Activated gamma-delta T cell treated with anti-CD3 and anti-CD28 coated beads, Interleukin-2, amount 50 U/mL, for 16 hours (primary cell): ENCODE results near the gene COL3A1.

Experiments used
- DNase-seq: peaks from one replicate; pipeline ENCODE4 v3.0.0-alpha.2; 2020; ENCODE audit warnings: low read depth

Gene COL3A1

DNA sequence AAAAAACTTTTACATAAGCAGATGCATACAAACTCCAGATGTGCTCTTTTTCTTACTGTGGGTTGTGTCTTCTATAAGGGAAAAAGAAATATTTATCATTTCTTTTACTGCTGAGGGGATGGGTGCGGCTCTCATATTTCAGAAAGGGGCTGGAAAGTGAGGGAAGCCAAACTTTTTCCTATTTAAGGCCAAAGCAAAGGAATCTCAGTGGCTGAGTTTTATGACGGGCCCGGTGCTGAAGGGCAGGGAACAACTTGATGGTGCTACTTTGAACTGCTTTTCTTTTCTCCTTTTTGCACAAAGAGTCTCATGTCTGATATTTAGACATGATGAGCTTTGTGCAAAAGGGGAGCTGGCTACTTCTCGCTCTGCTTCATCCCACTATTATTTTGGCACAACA, at the start of gene COL3A1:
Gene COL3A1 (plus strand): TSS at position 210 of the 400 bp plus-strand sequence. CDS start 117 bp downstream, at position 327.
- DNase-seq, result no peak

DNA sequence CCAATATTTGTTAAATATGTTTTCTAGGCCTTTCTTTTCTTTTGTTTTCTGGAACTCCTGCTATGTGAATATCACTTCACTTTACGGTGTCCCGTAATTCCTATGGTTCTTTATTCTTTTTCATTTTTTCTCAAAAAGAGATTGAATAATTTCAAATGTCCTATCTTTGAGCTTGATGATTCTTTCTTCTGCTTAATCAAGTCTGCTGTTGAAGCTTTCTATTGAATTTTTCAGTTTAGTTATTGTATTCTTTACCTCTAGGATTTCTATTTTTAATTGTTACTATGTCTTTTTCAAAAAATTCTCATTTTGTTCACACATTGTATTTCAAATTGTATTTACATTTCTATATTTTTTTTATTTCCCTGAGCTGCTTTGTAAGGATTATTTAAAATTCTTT, 45.5 kb upstream of the COL3A1 start:
- DNase-seq, result no peak

DNA sequence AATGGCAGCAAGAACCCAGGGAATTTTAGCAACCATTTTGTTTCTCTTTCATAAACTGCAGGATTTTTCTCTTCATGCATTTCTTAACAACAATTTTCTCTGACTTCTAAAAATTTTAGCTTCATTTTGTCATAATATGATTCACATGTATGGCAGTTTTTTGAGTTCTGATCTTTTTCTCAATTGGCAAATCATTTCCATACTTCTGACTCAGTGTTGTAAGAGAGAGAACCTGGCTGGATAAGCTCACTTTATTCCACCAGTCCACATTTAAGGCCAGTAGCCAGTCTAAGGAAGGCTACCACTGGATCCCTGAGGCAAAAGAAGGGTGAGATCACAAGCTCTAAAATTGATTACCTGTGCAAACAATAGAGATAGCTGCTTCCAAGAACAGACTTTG, 42.8 kb upstream of the COL3A1 start:
- no peak for DNase-seq

DNA sequence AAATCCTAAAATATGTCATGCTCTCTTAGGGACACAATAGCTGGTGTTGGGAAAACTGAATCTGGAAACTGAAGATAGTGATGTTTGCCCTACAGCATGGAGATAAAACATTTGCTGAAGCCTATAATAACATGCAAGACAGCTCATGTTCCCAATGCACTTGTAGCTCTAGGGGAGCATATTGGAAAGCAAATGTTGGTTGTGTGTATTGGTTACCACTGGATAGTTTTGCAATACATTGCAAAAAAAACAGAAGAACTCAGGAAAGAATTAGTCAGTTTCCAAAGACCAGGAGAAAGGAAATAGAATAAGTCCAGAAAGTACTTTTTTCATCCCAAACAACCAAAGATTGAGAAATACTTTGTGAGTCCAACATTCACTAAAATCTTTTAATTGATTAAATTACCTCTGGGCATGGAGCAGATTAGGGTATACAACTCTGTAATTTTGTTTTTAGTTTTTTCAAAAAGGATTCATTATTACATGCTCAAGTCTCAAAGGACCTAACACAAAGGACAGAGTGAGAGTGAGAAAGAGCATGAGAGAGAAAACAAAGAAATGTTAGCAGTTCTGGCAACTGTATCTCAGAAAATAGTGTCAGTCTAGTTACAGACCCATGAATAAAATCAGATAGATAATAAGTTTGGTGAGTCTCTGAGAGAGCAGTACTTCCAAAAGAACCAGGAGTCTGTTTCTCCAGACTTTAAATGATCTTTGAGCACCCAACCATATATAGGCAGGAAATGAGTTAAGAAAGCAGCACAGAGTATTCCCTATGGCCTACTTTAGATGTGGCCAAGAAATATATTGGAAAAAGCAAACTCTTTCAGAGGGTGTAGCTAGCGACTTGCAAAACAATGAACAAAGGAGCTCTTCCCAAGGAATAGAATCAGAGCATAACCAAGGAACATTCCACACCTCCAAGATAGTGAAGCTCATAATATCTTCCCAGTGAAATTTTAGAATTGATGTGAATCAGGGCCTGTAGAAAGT, 36.6 kb upstream of the COL3A1 start:
- DNase-seq, result no peak

DNA sequence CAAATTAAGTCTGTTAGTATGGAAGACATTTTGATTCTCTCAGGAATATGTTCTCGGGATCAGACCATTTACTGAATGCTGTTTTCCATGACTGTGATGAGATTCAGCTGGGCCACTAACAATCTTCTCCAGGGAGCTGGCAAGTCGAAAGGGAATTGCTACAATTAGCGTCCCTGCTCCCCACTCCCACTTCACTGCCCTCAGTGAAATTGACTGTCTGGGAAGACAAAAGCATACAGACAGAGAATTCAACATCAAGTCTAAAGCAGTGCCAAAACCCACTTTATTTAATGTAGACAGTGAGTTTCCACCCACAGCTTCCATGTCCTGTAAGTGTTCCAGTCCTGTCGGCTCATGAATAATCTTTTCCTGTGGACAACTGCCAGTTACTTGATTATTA, 34.0 kb upstream of the COL3A1 start:
- DNase-seq, result no peak

DNA sequence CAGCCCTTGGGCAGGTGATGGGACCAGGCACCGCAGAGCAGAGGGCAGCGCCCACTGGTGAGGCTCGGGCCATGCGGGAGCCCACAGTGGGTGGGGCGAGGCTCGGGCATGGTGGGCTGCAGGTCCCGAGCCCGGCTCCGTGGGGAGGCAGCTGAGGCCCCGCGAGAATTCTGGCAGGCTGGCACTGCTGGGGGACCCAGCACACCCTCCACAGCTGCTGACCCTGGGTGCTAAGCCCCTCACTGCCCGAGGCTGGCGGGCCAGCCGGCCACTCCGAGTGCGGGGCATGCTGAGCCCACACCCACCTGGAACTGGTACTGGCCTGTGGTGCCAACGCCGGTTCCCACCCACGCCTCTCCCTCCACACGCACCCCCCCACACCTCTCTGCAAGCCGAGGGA, 29.7 kb upstream of the COL3A1 start:
- DNase-seq, result no peak

DNA sequence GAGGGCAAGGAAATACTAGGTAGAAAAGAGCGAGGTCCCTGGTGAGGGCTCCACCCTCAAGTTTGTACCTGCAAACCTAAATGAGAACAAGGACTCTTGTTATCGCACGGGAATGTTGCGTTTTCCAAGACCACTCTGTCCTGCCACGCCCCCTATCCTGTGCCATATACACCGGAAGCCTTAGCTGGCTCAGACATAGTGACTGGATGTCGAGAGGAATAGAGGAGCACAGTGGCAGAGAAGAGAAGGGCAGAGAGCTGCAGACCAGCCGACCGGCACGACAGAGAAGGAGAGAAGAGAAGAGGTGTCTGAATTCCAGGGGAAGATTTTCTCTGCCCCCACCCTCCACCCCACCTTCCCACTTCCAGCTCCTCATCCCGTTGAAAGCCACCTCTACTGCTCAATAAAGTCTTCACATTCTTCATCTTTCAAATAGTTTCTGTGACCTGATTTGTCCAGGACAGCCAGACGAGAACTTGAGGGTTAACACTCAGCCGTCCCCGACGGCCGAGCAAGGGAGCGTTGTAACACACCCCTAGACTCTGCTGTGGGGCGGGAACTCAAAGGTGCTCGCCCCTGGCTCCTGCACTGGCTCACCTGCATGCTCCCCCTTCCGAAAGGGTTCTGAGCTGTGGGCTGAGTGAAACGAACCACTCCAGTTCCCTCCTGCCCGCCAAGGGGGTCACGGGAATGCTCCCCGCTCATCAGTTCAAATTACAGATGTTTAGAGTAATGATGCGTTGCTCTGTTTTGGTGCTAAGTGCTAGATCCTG, 24.9 kb upstream of the COL3A1 start:
- DNase-seq, result no peak

DNA sequence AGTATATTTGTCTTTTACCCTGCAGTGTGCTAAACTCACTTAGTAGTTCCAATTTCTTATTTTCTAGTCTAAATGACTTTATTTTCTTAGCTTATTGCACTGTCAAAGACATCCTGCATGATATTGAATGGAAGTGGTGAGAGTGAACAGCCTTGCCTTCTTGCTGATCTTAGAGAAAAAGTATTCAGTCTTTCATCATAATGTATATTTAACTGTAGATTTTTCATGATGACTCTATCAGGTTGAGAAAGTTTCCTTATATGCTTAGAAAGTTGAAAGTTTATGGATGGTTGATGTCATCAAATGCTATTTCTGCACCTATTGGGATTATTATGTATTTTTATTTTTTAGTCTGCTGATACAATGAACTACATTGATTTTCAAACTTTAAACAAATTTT, 21.3 kb upstream of the COL3A1 start:
- DNase-seq, result no peak

DNA sequence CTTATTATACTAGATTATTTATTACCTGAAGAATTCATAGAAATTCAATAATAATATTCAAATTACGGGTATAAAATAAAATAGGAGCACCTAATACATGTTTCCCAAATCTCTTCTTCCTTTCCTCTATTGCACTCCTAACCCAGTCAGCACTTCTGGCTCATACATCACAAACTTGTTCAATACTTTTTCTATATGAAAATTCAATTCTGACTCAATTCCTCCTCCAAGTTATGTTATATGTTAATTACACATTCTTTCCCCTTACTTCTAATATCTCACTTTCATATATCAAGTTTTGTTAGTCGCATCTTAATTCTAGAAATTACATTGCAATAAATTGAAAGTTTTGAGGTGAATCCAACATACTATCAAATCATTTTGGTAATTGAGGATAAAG, 17.9 kb upstream of the COL3A1 start:
- no peak for DNase-seq

DNA sequence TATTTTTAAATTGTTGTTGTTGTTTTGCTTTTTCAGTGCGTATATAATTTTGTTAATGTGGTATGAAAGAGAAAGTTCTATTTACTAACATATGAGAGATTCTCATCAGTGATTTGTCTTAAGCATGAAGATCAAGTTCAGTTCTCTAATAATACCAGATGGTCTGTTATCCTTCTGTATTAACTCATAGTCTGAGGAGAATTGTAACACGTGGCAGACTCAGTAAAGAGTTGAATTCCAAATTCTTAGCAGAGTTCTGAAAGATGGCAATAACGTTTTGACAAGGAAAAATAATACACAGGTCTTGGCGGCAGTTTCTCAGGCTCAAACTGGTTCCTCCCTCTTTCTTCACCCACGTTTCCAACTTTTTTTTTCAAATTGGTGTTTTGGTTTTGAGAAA, 17.2 kb upstream of the COL3A1 start:
- no peak for DNase-seq

DNA sequence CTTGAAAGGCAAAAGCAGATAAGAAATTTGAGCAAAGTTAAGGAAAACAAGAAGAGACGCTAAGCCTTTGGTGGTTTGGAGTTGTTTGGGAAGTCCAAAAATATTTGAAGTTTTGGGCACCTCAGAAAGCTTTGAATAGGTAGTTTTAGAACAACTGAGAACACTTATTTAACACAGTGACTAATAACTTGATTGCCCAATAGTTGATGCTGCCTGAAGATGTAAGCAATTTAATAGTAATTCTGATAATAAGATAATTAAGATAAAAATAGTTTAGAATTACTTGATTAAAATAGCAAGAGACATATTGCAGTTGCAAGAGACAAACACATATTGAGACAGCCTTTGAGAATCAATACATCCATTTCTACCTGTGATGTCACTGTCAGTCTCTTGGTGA, 16.5 kb upstream of the COL3A1 start:
- DNase-seq, result no peak

DNA sequence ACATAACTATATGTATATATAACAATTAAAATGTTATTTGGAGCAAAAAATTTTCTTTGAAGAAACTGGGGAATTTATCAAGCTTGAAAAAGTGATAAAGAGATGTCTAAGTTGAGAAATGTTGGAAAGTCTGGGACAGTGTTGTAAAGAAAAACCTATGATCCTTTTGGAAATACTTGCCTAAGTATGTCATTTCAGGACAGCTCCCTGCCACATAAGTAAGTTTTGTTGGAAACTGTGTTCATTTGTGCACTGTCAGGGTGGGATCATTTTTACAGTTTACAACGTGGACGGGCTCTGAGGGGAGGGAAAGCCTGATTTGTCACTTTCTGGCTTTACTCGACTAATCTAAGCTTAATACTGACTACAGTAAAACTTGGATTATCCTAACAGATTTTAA, 10.4 kb upstream of the COL3A1 start:
- no peak for DNase-seq

DNA sequence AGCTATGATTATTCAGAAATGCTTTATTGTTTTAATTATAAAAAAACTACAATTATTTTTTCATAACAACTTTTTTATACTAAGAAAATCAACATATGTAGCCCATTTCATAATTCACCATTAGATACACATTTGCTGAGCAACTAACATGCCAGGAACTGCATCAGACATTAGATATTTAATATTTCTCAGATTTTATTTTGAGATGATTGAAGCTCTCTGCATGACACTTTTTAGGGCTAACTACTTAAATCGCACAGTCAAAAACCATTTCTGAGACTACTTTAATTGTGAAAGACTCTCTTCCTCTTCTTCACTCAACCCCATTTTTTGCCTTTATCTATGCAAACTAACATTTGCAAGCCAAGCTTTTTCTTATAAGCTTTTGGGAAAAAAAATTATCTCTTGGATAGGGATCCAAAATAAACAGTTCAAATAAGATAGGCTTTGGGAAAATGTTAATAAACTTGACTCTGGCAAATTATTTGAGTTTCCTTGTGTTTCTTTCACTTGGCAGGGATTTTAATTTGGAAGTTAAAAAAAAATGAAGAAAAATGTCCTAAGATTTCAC, 9.1 kb upstream of the COL3A1 start:
- no peak for DNase-seq

DNA sequence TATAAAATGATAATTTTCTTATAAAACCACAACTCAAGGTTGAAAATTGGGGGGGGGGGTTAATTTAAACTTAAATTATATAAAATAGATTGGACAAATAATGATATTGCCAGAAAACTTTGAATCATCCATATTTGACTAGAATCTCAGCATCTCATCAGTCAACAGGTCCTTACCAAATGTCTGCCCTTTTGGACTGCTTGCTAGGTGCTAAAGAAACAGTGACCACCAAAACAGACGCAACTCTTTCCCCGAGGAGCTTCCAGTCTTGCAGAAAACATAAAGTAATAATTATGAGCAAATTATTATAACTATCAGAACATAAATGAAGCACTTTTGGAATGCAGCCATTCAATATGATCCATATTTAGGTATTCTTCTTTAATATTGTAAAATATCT, 8.6 kb upstream of the COL3A1 start:
- DNase-seq, result no peak

DNA sequence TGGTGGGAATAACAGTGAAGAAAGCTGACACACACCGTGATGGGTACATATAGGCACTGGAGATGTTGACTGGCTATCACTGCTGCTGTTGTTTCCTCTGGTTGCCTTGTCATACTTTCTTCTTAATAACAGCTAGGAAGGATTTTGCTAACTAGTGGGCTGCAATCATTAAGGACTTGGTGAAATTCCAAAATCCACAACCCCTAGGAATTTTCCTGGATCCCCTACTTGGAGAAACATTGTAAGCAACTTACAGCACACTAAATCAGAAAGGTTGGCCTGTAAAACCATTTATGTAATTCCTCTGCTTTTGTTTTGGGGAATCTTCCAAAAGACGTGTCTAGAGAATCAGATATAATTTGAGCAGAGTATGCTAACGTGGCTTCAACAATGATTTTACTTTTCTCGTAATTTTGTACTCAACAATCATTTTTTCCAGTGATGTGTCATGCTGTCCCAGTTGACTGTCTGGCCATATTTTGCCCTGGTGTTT, 8.0 kb upstream of the COL3A1 start:
- no peak for DNase-seq

DNA sequence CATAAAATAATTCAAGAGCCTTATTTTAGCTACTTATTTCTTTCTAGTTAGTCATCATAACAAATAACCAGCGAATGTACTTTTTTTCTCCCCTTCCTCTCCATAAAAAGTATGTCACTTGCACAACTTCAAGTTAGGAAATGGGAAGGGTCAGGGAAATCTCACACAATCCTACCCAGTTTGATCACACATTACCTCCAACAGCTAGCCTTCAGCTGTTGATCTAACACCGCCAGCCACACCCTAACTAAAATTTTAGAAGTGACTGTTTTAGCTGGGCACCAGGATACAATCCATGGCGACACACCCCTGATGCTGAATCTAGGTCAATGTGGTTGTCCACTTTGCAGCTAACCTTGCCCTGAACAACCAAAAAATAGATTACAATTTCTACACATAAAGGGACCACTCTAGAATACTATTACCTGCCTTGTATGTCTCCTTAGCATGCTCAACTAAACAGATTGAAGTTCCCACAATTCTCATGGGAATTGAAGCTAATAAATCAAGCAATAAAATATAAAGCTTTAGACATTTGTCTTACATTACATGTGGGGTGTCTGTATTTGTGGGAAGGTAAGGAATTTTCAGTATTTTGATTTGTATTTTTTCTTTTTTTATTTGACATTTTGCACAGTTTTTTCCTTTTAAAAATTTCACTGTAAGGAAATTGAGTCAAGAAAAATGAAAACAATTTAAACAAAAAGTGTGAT, 7.3 kb upstream of the COL3A1 start:
- DNase-seq, result no peak

DNA sequence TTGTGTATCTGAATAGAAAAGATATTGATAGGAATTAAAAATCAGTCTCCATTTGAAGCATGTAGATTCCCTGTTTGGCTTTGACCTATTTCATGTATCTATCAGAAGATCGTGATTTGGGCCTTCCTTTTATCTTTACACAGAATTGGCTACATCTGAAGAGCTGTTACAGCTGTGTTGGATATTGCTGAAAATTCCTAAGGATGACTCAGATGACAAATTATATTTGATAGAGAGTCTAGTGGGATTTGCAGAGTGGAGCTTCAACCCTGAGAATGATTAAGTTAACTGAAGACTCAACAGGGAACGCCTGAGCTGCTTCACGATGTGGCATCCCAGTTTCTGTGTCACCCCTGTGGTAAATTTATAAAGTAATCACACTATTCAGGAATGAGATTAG, 4.9 kb upstream of the COL3A1 start:
- no peak for DNase-seq

DNA sequence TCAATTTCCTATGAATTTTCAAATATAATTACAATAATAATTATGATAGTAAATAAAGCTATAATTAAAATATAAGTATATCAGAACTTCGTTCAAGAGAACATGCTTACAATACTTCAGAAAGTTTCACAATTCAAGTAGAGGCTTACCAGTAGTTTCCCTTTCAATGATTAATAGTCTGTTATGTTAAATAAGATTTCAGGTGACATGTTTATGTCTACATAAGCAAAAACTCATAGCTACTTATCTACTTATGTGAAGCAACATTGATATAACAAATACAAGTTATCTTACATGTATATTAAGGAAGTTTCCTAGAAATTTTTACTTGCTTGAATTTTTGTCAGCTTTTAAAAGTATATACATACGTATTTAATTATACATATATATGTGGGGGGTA, 4.5 kb upstream of the COL3A1 start:
- DNase-seq, result no peak

DNA sequence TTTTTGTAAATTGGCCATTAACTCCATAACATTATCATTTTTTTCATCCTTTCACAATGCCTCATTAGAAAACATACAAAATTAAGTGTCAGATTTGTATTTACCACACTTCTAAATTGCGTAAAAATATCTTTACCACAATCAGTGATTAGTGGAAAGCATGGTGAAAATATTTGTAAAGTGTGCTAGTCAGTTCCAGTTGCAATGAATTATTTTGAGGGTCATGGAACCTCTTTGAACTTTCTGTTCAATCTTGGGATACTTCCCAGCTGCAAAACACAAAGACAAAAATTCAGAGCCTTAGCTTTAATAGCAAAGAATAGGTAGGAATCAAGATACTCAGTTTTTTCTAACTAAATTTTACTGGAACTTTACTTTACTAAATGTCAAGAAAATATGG, 4.0 kb upstream of the COL3A1 start:
- DNase-seq, result no peak

DNA sequence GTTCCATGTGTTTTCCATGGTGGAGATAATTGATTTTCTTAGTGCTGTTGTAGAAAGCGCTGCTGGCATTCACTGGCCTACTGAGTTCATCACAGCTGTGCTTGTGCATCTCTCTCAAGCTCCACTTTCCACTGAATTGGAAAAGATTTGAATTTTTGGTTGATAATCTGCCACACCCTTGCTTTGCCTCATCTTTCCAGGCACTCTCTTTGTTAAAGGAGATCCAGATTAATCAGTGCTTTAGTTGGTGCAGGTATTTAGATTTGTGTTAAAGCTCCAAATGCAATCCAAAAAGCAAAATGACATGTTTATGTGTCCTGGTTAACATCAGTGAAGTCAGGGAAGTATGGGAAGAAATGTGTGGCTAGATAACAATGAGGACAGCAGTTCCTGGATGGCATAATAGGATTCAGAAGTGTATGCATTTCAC, 2.7 kb upstream of the COL3A1 start:
- DNase-seq, result no peak

DNA sequence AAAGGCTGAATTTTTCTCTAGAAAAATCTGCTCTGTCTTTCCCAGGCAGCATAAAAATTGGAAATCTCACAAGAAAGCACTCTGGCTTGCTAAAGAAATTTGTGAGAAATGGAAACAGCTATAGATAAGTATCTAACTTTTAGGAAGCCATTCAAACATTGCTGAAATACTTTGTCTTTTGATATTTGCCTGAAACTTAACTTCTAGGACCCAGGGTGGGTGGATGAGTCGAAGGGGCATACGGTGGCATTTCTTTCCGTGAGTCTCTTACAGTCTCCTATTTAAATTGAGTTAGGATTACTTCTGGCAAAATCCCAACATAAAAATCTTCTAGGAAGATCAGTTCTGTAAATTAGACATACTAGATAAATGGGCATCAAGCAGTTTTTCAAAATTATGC, 532 bp upstream of the COL3A1 start:
- no peak for DNase-seq

DNA sequence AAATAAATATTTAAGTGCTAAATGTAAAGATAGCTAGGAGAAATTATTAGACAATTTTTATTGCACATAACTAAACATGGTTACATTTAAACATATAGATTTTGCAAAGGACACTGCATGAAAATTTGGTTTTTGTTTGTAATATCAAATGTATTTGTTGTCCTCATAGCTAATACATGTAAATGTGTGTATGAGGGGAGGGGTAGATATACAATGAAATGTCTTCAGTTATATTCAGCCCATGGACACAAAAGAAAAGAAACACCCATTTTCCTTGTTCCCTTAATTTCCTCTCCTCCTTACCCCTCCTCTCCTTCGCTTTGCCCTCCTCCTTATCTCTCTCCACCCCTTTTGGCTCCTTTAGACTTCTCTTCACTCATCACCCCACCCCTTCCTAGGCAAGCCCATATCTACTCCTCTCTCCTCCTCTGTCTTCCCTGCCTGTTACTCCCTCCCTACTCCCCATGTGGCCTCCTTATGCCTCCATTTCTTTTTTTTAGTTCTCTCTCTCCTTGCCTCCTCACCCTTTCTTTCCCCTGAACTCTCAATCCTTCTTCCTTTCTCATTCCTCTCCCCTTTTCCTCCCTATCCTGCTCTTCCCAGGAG, 1.4 kb downstream of the COL3A1 start:
- DNase-seq, result no peak
